ENCODE data around the gene GNGT1. TPM values are rescaled to one million over a fixed set of nuclear protein-coding genes. Genes with fewer than 3 reads are reported as not detected.

The GNGT1 gene
- total RNA-seq, result not detected

GRCh38 chr7:93906267-93906666, at the start of gene GNGT1:
Gene GNGT1 (plus strand): TSS chr7:93906567. CDS start chr7:93906747, 180 bp downstream.
- DNase-seq, result no peak
- ChIA-PET POLR2A (no interaction called here), CTCF (interaction anchor here (0.9 kb wide), 1 partner anchor 490 kb away, joined by 3 read pairs; no protein-coding TSS in a partner anchor)
- no peaks in the 10 kb centered on the region for H3K27me3 Mint-ChIP-seq
- H3K9me3 Mint-ChIP-seq, result no peaks in the 10 kb centered on the region
- H3K4me3 Mint-ChIP-seq, result no peak within 1 kb of the TSS
- H3K36me3 Mint-ChIP-seq, result no peaks in the 10 kb centered on the region
- intact Hi-C loops (cut with micrococcal nuclease), result no loop called here
- no peak within 1 kb of the TSS for H3K27ac Mint-ChIP-seq
- no peaks in the 10 kb centered on the region for H3K4me1 Mint-ChIP-seq (ENCODE audit: low read depth)

GRCh38 chr7:93858857-93859256, 47.5 kb upstream of the GNGT1 start:
- no peaks in the 10 kb centered on the region for H3K4me1 Mint-ChIP-seq (ENCODE audit: low read depth)
- no peaks in the 10 kb centered on the region for H3K9me3 Mint-ChIP-seq
- no peak overlapping the region for H3K4me3 Mint-ChIP-seq
- intact Hi-C loops (cut with micrococcal nuclease), result no loop called here
- H3K36me3 Mint-ChIP-seq, result no peaks in the 10 kb centered on the region
- ChIA-PET CTCF (no interaction called here), POLR2A (no interaction called here)
- no peak for DNase-seq
- peaks cover 3% of the 10 kb centered on the region for H3K27me3 Mint-ChIP-seq
- no peak overlapping the region for H3K27ac Mint-ChIP-seq

GRCh38 chr7:93860261-93860660, 46.1 kb upstream of the GNGT1 start:
- intact Hi-C loops (cut with micrococcal nuclease), result no loop called here
- H3K27me3 Mint-ChIP-seq, result peaks cover 3% of the 10 kb centered on the region
- no peak overlapping the region for H3K27ac Mint-ChIP-seq
- DNase-seq, result no peak
- H3K4me3 Mint-ChIP-seq, result no peak overlapping the region
- CTCF ChIA-PET, result no interaction called here
- no peaks in the 10 kb centered on the region for H3K9me3 Mint-ChIP-seq
- H3K36me3 Mint-ChIP-seq, result no peaks in the 10 kb centered on the region
- POLR2A ChIA-PET, result no interaction called here
- H3K4me1 Mint-ChIP-seq (ENCODE audit: low read depth), result no peaks in the 10 kb centered on the region

GRCh38 chr7:93861325-93861949, 44.9 kb upstream of the GNGT1 start:
- DNase-seq, result no peak
- no peaks in the 10 kb centered on the region for H3K36me3 Mint-ChIP-seq
- H3K4me3 Mint-ChIP-seq, result no peak overlapping the region
- H3K27me3 Mint-ChIP-seq, result peaks cover 3% of the 10 kb centered on the region
- ChIA-PET CTCF (interaction anchor here (0.6 kb wide), 1 partner anchor 385 kb away, joined by 3 read pairs; no protein-coding TSS in a partner anchor), POLR2A (no interaction called here)
- intact Hi-C loops (cut with micrococcal nuclease), result no loop called here
- H3K27ac Mint-ChIP-seq, result no peak overlapping the region
- no peaks in the 10 kb centered on the region for H3K4me1 Mint-ChIP-seq (ENCODE audit: low read depth)
- H3K9me3 Mint-ChIP-seq, result no peaks in the 10 kb centered on the region

- intact Hi-C loops (cut with micrococcal nuclease), result no loop called here
- POLR2A ChIA-PET, result no interaction called here
- Mint-ChIP-seq H3K4me3 (no peak overlapping the region), H3K27me3 (no peaks in the 10 kb centered on the region), H3K4me1 (ENCODE audit: low read depth) (no peaks in the 10 kb centered on the region), H3K9me3 (no peaks in the 10 kb centered on the region), H3K27ac (no peak overlapping the region), H3K36me3 (no peaks in the 10 kb centered on the region)
- DNase-seq, result no peak
- CTCF ChIA-PET, result no interaction called here
Measured at GRCh38 chr7:93862651-93863050, 43.7 kb upstream of the GNGT1 start.

- Mint-ChIP-seq H3K9me3 (no peaks in the 10 kb centered on the region), H3K36me3 (no peaks in the 10 kb centered on the region)
Measured at GRCh38 chr7:93866886-93867285, 39.5 kb upstream of the GNGT1 start.

GRCh38 chr7:93873998-93874574, 32.3 kb upstream of the GNGT1 start:
- H3K27me3 Mint-ChIP-seq, result no peaks in the 10 kb centered on the region
- H3K4me3 Mint-ChIP-seq, result no peak overlapping the region
- H3K9me3 Mint-ChIP-seq, result peaks cover 3% of the 10 kb centered on the region
- intact Hi-C loops (cut with micrococcal nuclease), result no loop called here
- H3K27ac Mint-ChIP-seq, result no peak overlapping the region
- no peak for DNase-seq
- ChIA-PET CTCF (no interaction called here), POLR2A (no interaction called here)
- no peaks in the 10 kb centered on the region for H3K36me3 Mint-ChIP-seq
- no peaks in the 10 kb centered on the region for H3K4me1 Mint-ChIP-seq (ENCODE audit: low read depth)

More at GRCh38 chr7:93866886-93867285, 39.5 kb upstream of the GNGT1 start:
- Mint-ChIP-seq H3K27ac (no peak overlapping the region), H3K4me1 (ENCODE audit: low read depth) (no peaks in the 10 kb centered on the region), H3K27me3 (no peaks in the 10 kb centered on the region), H3K4me3 (no peak overlapping the region)
- POLR2A ChIA-PET, result no interaction called here
- CTCF ChIA-PET, result no interaction called here
- intact Hi-C loops (cut with micrococcal nuclease), result no loop called here
- no peak for DNase-seq

- ChIA-PET POLR2A (no interaction called here), CTCF (no interaction called here)
- Mint-ChIP-seq H3K27ac (no peak overlapping the region), H3K4me1 (ENCODE audit: low read depth) (no peaks in the 10 kb centered on the region), H3K27me3 (no peaks in the 10 kb centered on the region), H3K4me3 (no peak overlapping the region), H3K36me3 (no peaks in the 10 kb centered on the region), H3K9me3 (peaks cover 3% of the 10 kb centered on the region)
- intact Hi-C loops (cut with micrococcal nuclease), result no loop called here
- DNase-seq, result no peak
Measured at GRCh38 chr7:93877742-93878141, 28.6 kb upstream of the GNGT1 start.

- Mint-ChIP-seq H3K36me3 (no peaks in the 10 kb centered on the region), H3K27ac (no peak overlapping the region), H3K4me3 (no peak overlapping the region), H3K4me1 (ENCODE audit: low read depth) (no peaks in the 10 kb centered on the region), H3K27me3 (no peaks in the 10 kb centered on the region), H3K9me3 (peaks cover 3% of the 10 kb centered on the region)
- intact Hi-C loops (cut with micrococcal nuclease), result no loop called here
- CTCF ChIA-PET, result no interaction called here
- POLR2A ChIA-PET, result no interaction called here
- DNase-seq, result no peak
Measured at GRCh38 chr7:93879356-93879755, 27.0 kb upstream of the GNGT1 start.

- Mint-ChIP-seq H3K9me3 (peaks cover under 1% of the 10 kb centered on the region), H3K4me3 (no peak overlapping the region), H3K27ac (no peak overlapping the region), H3K36me3 (no peaks in the 10 kb centered on the region), H3K4me1 (ENCODE audit: low read depth) (no peaks in the 10 kb centered on the region), H3K27me3 (peaks cover 4% of the 10 kb centered on the region)
- intact Hi-C loops (cut with micrococcal nuclease), result no loop called here
- ChIA-PET CTCF (no interaction called here), POLR2A (no interaction called here)
- DNase-seq, result no peak
Measured at GRCh38 chr7:93882468-93882867, 23.9 kb upstream of the GNGT1 start.

- POLR2A ChIA-PET, result no interaction called here
Measured at GRCh38 chr7:93883078-93883916, 23.1 kb upstream of the GNGT1 start.

GRCh38 chr7:93883917-93884345, 22.4 kb upstream of the GNGT1 start:
- no peaks in the 10 kb centered on the region for H3K9me3 Mint-ChIP-seq
- POLR2A ChIA-PET, result no interaction called here

More at GRCh38 chr7:93883078-93883916, 23.1 kb upstream of the GNGT1 start:
- intact Hi-C loops (cut with micrococcal nuclease), result no loop called here
- Mint-ChIP-seq H3K36me3 (no peaks in the 10 kb centered on the region), H3K27ac (no peak overlapping the region), H3K4me1 (ENCODE audit: low read depth) (no peaks in the 10 kb centered on the region), H3K4me3 (no peak overlapping the region), H3K9me3 (no peaks in the 10 kb centered on the region), H3K27me3 (peaks cover 10% of the 10 kb centered on the region)
- DNase-seq, result no peak
- CTCF ChIA-PET, result no interaction called here

More at GRCh38 chr7:93883917-93884345, 22.4 kb upstream of the GNGT1 start:
- Mint-ChIP-seq H3K27ac (no peak overlapping the region), H3K27me3 (peaks cover 12% of the 10 kb centered on the region), H3K36me3 (no peaks in the 10 kb centered on the region), H3K4me3 (no peak overlapping the region), H3K4me1 (ENCODE audit: low read depth) (no peaks in the 10 kb centered on the region)
- no peak for DNase-seq
- CTCF ChIA-PET, result no interaction called here
- intact Hi-C loops (cut with micrococcal nuclease), result no loop called here
